ENCODE results near the gene ENOX2.

DNA sequence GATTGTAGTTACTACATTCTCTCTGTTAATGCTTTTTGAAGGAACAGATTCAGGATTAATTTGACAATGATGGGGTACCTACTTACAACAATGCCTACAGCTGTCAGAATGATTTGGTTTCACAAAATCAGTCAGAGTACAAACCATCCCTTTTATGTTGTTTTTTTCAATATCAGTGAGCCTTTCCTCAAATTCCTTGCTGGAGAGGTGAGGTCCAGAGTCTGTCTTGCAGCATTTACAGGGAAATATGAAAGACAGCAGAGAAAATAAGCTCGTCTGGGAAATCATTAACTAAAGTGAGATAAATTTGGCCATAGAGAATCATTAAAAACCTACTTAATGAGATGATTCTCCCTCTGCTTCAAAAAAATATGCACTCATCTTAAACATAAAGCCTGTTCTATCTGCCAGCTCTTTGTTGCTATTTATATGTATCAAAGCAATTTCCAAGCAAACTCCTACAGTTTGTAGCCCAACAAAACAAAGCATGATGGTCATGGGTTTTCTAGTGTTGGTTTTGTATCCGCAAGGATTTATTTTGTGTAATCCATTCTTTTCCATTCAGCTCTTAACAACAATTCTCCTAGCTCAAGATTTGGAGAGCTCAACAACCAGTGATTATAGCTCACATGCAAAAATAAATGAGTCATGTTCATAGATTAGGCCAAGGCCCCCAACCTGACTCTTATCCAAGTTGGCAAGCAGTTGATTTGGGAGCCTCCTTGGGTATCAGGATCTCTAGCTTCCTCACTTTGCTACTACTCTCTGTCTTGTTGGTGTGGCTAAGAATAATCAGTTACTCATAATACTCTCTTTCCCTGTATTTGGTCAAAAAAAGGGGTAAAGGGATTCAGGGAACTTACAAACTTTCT, 222.6 kb downstream of the ENOX2 start:
- TF ChIP-seq, protein P1, sequence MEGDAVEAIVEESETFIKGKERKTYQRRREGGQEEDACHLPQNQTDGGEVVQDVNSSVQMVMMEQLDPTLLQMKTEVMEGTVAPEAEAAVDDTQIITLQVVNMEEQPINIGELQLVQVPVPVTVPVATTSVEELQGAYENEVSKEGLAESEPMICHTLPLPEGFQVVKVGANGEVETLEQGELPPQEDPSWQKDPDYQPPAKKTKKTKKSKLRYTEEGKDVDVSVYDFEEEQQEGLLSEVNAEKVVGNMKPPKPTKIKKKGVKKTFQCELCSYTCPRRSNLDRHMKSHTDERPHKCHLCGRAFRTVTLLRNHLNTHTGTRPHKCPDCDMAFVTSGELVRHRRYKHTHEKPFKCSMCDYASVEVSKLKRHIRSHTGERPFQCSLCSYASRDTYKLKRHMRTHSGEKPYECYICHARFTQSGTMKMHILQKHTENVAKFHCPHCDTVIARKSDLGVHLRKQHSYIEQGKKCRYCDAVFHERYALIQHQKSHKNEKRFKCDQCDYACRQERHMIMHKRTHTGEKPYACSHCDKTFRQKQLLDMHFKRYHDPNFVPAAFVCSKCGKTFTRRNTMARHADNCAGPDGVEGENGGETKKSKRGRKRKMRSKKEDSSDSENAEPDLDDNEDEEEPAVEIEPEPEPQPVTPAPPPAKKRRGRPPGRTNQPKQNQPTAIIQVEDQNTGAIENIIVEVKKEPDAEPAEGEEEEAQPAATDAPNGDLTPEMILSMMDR (IDR thresholded peaks at IDR 0.05; ENCODE audit: borderline replicate concordance, extremely low read depth, low read length, poor library complexity, severe bottlenecking): no peak
- TF ChIP-seq EZH2 (IDR thresholded peaks at IDR 0.05; ENCODE audit: borderline replicate concordance, low read depth, low read length, severe bottlenecking): no peak

Data from DND-41 (cell line).